K562 (cell line): ENCODE data around the gene EMC8. TPM values are rescaled to one million over a fixed set of nuclear protein-coding genes. Genes with fewer than 3 reads are reported as not detected.

Experiments
- ATAC-seq: fragments of 200-7000 bp; cut with Tn5 transposase; 3 replicates; pipeline ENCODE4 v1.9.1; 2020; ENCODE audit warnings: moderate library complexity
- BruUV-seq: library from RNA; stranded (reverse); fragments of 400-500 nt; replicated peaks from 2 replicates; lab custom pipeline; 2021; lab: Mats Ljungman, UMichigan
- CTCF ChIA-PET: fragments of 300-600 bp; formaldehyde crosslinking; extraction: SDS; loops from one replicate; lab custom pipeline; 2021; ENCODE audit warnings: low intra/inter-chr PET ratio; lab: Yijun Ruan, JAX
- POLR2A ChIA-PET: fragments of 300-600, 350-650 bp; sonication (Branson Sonifier 250); formaldehyde crosslinking; extraction: SDS; loops from one replicate; lab custom pipeline; 2021; ENCODE audit warnings: antibody characterized with exemption, inconsistent platforms; lab: Yijun Ruan, JAX
- DNase-seq, 4 experiments: peaks; one replicate each; pipeline versions ENCODE4 v3.0.0 to v3.0.0-alpha.2; 2011 to 2018; ENCODE audit warnings: low spot score in 3 of 4, mixed read lengths in 3 of 4; ENCODE audit errors: extremely low read depth in 1 of 4
- FAIRE-seq: peaks from 2 replicates; lab custom pipeline; 2011; peaks lifted over from hg19 to GRCh38; lab: Jason Lieb, UNC
- H2AFZ ChIP-seq: 2 replicates; pipeline ENCODE4 v1.6.0; 2011; ENCODE audit warnings: low read depth, low read length, control low read depth, inconsistent platforms
- H3K27ac ChIP-seq: fragments of 200-600 bp; 3 replicates; pipeline ENCODE4 v1.8.0; 2011; ENCODE audit warnings: low read depth, mild to moderate bottlenecking, control low read depth, inconsistent platforms, low read length, moderate library complexity, mixed read lengths; ENCODE audit errors: extremely low read depth
- H3K27me3 ChIP-seq, 2 experiments: fragments of 300-600 bp in 1 of 2; 2 replicates in 1 of 2; 3 replicates in 1 of 2; pipeline versions ENCODE4 v1.6.0 to v1.8.0; 2011; ENCODE audit warnings: inconsistent platforms in 2 of 2, low read length in 2 of 2, mild to moderate bottlenecking in 1 of 2, mixed read lengths in 1 of 2, moderate library complexity in 1 of 2; ENCODE audit not compliant: control insufficient read depth in 2 of 2, insufficient read depth in 2 of 2
- H3K36me3 ChIP-seq: fragments of 300-600 bp; 3 replicates; pipeline ENCODE4 v1.8.0; 2011; ENCODE audit warnings: mild to moderate bottlenecking, low read length, inconsistent platforms; ENCODE audit not compliant: control insufficient read depth, insufficient read depth
- H3K4me1 ChIP-seq, 2 experiments: fragments of 200-600 bp in 1 of 2; replicated peaks in 1 of 2; 2 replicates in 1 of 2; 3 replicates in 1 of 2; pipeline versions ENCODE4 v1.5.1 to v1.8.0; 2011; ENCODE audit warnings: inconsistent platforms in 2 of 2, low read length in 2 of 2, mild to moderate bottlenecking in 1 of 2, mixed read lengths in 1 of 2, moderate library complexity in 1 of 2; ENCODE audit not compliant: control insufficient read depth in 2 of 2, insufficient read depth in 2 of 2
- H3K4me2 ChIP-seq: 2 replicates; pipeline ENCODE4 v1.6.1; 2011; ENCODE audit warnings: low read length, control low read depth, inconsistent platforms, mixed read lengths; ENCODE audit not compliant: insufficient read depth
- H3K4me3 ChIP-seq: fragments of 200-600 bp; sonication (generic), shearing (Covaris generic); 2 replicates; pipeline ENCODE4 v1.5.1; 2016; ENCODE audit warnings: control low read depth, inconsistent platforms
- H3K79me2 ChIP-seq: fragments of 200-600 bp; 3 replicates; pipeline ENCODE4 v1.8.0; 2011; ENCODE audit warnings: low read length, inconsistent platforms; ENCODE audit not compliant: control insufficient read depth, insufficient read depth
- H3K9ac ChIP-seq, 2 experiments: 2 replicates each; pipeline versions ENCODE4 v1.6.0 to v1.6.1; 2011; ENCODE audit warnings: low read depth in 2 of 2, low read length in 2 of 2, control low read depth in 1 of 2, inconsistent platforms in 1 of 2, mild to moderate bottlenecking in 1 of 2, mixed read lengths in 1 of 2; ENCODE audit not compliant: insufficient read depth in 1 of 2
- H3K9me1 ChIP-seq: one replicate; pipeline ENCODE4 v1.6.0; 2011; ENCODE audit warnings: inconsistent platforms, mild to moderate bottlenecking, low read length, moderate library complexity; ENCODE audit not compliant: control insufficient read depth, insufficient read depth
- H3K9me3 ChIP-seq: replicated peaks from 2 replicates; pipeline ENCODE4 v1.5.1; 2011; ENCODE audit warnings: low read depth, low read length, inconsistent platforms; ENCODE audit not compliant: control insufficient read depth, insufficient read depth
- H4K20me1 ChIP-seq: replicated peaks from 2 replicates; pipeline ENCODE4 v1.6.1; 2011; ENCODE audit warnings: low read length, inconsistent platforms, mixed read lengths; ENCODE audit not compliant: control insufficient read depth, insufficient read depth
- HNRNPK ChIP-seq: fragments of 200-400 bp; formaldehyde crosslinking; IDR thresholded peaks from one replicate; pipeline ENCODE4 v1.6.1; 2018; ENCODE audit warnings: mild to moderate bottlenecking, low read depth, low read length; ENCODE audit not compliant: poor library complexity, severe bottlenecking
- ZNF143 ChIP-seq: sonication (generic); formaldehyde crosslinking; IDR thresholded peaks from 2 replicates; pipeline ENCODE4 v1.9.0; 2022; ENCODE audit warnings: mild to moderate bottlenecking, missing genetic modification reagents
- ZNF407 ChIP-seq: fragments of 450-650 bp; IDR thresholded peaks from 2 replicates; pipeline ENCODE4 v1.6.1; 2016; ENCODE audit warnings: low read depth
- WGBS: fragments of 100-300 bp; shearing (Covaris generic); methylation state at CpG from one replicate; pipeline ENCODE4 v1.1.6; 2016; ENCODE audit warnings: low coverage, mixed read lengths; ENCODE audit not compliant: insufficient coverage; ENCODE audit errors: missing lambda C conversion rate; 5-methylcytosine and 5-hydroxymethylcytosine counted together
- in situ Hi-C: fragments of 300-500 bp; cut with MboI; formaldehyde crosslinking; loops from 4 replicates; pipeline ENCODE4 v1.15.0; 2018; ENCODE audit warnings: inconsistent platforms, mixed read lengths
- intact Hi-C: fragments of 100-400 bp; cut with micrococcal nuclease; formaldehyde crosslinking; loops from 2 replicates; pipeline ENCODE4 v1.14.2; 2022
- polyA plus RNA-seq, 8 experiments: library from polyadenylated mRNA; depleted of rRNA in 4 of 8; stranded (reverse) in 5 of 8; unstranded in 3 of 8; fragments of >200 nt; fragmentation: Nextera tagmentation in 2 of 8; fragmentation: Illumina TruSeq in 1 of 8; extraction: Ambion mirVana in 2 of 8; extraction: Trizol in 1 of 8; gene quantifications; 2 replicates each; pipeline versions ENCODE4 v1.2.1 to v1.2.3, GENCODE V29; 2011 to 2014; ENCODE audit warnings: inconsistent platforms in 1 of 8, missing spikeins in 1 of 8
- total RNA-seq, 7 experiments: library from RNA; depleted of rRNA in 6 of 7; stranded (reverse); fragments of >200 nt in 6 of 7; fragmentation: Illumina TruSeq in 2 of 7; extraction: Trizol in 2 of 7; gene quantifications; 2 replicates each; pipeline versions ENCODE4 v1.2.1 to v1.2.3, GENCODE V29; 2011 to 2021; ENCODE audit warnings: low replicate concordance in 1 of 7

The EMC8 gene
- total and polyA plus RNA-seq, 9 of the 15 experiments (the other 6 are each of a cell fraction or from before 2014, with no cell fraction given) = 11.4 to 81.8 (median 48.6) TPM

- ChIA-PET POLR2A (no interaction called here), CTCF (no interaction called here)
- Histone ChIP-seq H3K9ac (no peak overlapping the region), H3K4me2 (no peak overlapping the region), H3K27me3 (peaks cover 46 to 88% of the 10 kb centered on the region in 2 experiments; a peak in 4 of 5 replicates), H3K9me3 (no peaks in the 10 kb centered on the region), H4K20me1 (peaks cover 35% of the 10 kb centered on the region), H3K27ac (no peak overlapping the region), H3K4me1 (peaks cover 0 to 35% of the 10 kb centered on the region in 2 experiments; a peak in 2 of 5 replicates), H3K4me3 (no peak overlapping the region), H3K9me1 (peaks cover 6% of the 10 kb centered on the region), H3K79me2 (no peaks in the 10 kb centered on the region), H3K36me3 (no peaks in the 10 kb centered on the region), H2AFZ (no peak overlapping the region)
- ATAC-seq (no peak), DNase-seq (no peak), FAIRE-seq (no peak)
- no TSS peak for BruUV-seq
- 4% methylated on average over 7 of the region's 7 CpGs for WGBS
- in situ Hi-C loops (no loop called here), intact Hi-C loops (no loop called here)
- no peak for TF ChIP-seq ZNF407
- no peak for TF ChIP-seq HNRNPK
- no peak for TF ChIP-seq ZNF143
These were observed 44.9 kb downstream of the EMC8 start for GRCh38 chr16:85754413-85754812.
